MM.1S (cell line): Measurements from ENCODE around the gene SYTL2.

Experiments used
- DNase-seq: peaks from one replicate; pipeline ENCODE4 v3.0.0-alpha.2; 2015
- H2AFZ ChIP-seq: fragments of 300-600 bp; sonication (generic); 2 replicates; pipeline ENCODE4 v1.6.0; 2016; ENCODE audit warnings: antibody characterized with exemption, low read length
- H3F3A ChIP-seq: fragments of 300-600 bp; sonication (generic); 2 replicates; pipeline ENCODE4 v1.6.1; 2016; ENCODE audit warnings: mild to moderate bottlenecking, antibody characterized with exemption, low read length, moderate library complexity, mixed read lengths; ENCODE audit not compliant: insufficient read depth
- H3K27ac ChIP-seq: fragments of 300-600 bp; sonication (generic); 2 replicates; pipeline ENCODE4 v1.5.1; 2016; ENCODE audit warnings: mild to moderate bottlenecking, low read length
- H3K27me3 ChIP-seq: fragments of 300-600 bp; sonication (generic); replicated peaks from 2 replicates; pipeline ENCODE4 v1.6.0; 2016; ENCODE audit warnings: low read length; ENCODE audit not compliant: insufficient read depth
- H3K36me3 ChIP-seq: fragments of 300-600 bp; sonication (generic); replicated peaks from 2 replicates; pipeline ENCODE4 v1.6.1; 2016; ENCODE audit warnings: mild to moderate bottlenecking, low read length, mixed read lengths; ENCODE audit not compliant: insufficient read depth
- H3K4me1 ChIP-seq: fragments of 300-600 bp; sonication (generic); 2 replicates; pipeline ENCODE4 v1.6.1; 2016; ENCODE audit warnings: low read length, mixed read lengths
- H3K4me2 ChIP-seq: fragments of 300-600 bp; sonication (generic); 2 replicates; pipeline ENCODE4 v1.6.0; 2016; ENCODE audit warnings: low read depth, low read length
- H3K4me3 ChIP-seq: fragments of 300-600 bp; sonication (generic); 2 replicates; pipeline ENCODE4 v1.5.1; 2016; ENCODE audit warnings: low read length, mixed read lengths
- H3K79me2 ChIP-seq: fragments of 300-600 bp; sonication (generic); 2 replicates; pipeline ENCODE4 v1.6.1; 2016; ENCODE audit warnings: mixed run types, low read length, mixed read lengths
- H3K9ac ChIP-seq: fragments of 300-600 bp; sonication (generic); 2 replicates; pipeline ENCODE4 v1.6.1; 2016; ENCODE audit warnings: low read length, mixed read lengths
- H3K9me2 ChIP-seq: fragments of 300-600 bp; sonication (generic); replicated peaks from 2 replicates; pipeline ENCODE4 v1.6.1; 2016; ENCODE audit warnings: mild to moderate bottlenecking, low read length, mixed read lengths; ENCODE audit not compliant: insufficient read depth
- H3K9me3 ChIP-seq: fragments of 300-600 bp; sonication (generic); replicated peaks from 2 replicates; pipeline ENCODE4 v1.6.1; 2016; ENCODE audit warnings: mild to moderate bottlenecking, low read length, mixed read lengths; ENCODE audit not compliant: insufficient read depth
- H4K20me1 ChIP-seq: fragments of 300-600 bp; sonication (generic); 2 replicates; pipeline ENCODE4 v1.6.1; 2016; ENCODE audit warnings: mild to moderate bottlenecking, low read length, moderate library complexity, mixed read lengths; ENCODE audit not compliant: insufficient read depth
- EZH2 ChIP-seq: fragments of 300-600 bp; sonication (generic); optimal IDR thresholded peaks from 2 replicates; pipeline ENCODE3; 2017; ENCODE audit warnings: low read depth, mild to moderate bottlenecking, antibody characterized with exemption, low read length, mixed read lengths
- EZH2phosphoT487 ChIP-seq: fragments of 300-600 bp; sonication (generic); IDR thresholded peaks from 2 replicates; pipeline ENCODE4 v1.6.1; 2018; ENCODE audit warnings: antibody characterized with exemption, low read length
- TF ChIP-seq, protein P1 (sequence below): fragments of 300-600 bp; sonication (generic); IDR thresholded peaks from 2 replicates; pipeline ENCODE4 v1.5.1; 2016; ENCODE audit warnings: antibody characterized with exemption, low read length, mixed read lengths

SYTL2 gene

GRCh38 chr11:85709941-85710702 is 100.8 kb downstream of the SYTL2 start:
- H3K4me1 ChIP-seq, result no peaks in the 10 kb centered on the region
- no peak overlapping the region for H2AFZ ChIP-seq
- H3K9ac ChIP-seq, result no peak overlapping the region
- H3K79me2 ChIP-seq, result no peaks in the 10 kb centered on the region
- TF ChIP-seq EZH2, result no peak
- TF ChIP-seq, protein P1, sequence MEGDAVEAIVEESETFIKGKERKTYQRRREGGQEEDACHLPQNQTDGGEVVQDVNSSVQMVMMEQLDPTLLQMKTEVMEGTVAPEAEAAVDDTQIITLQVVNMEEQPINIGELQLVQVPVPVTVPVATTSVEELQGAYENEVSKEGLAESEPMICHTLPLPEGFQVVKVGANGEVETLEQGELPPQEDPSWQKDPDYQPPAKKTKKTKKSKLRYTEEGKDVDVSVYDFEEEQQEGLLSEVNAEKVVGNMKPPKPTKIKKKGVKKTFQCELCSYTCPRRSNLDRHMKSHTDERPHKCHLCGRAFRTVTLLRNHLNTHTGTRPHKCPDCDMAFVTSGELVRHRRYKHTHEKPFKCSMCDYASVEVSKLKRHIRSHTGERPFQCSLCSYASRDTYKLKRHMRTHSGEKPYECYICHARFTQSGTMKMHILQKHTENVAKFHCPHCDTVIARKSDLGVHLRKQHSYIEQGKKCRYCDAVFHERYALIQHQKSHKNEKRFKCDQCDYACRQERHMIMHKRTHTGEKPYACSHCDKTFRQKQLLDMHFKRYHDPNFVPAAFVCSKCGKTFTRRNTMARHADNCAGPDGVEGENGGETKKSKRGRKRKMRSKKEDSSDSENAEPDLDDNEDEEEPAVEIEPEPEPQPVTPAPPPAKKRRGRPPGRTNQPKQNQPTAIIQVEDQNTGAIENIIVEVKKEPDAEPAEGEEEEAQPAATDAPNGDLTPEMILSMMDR, result no peak
- TF ChIP-seq EZH2phosphoT487, result no peak
- H3K27ac ChIP-seq, result no peak overlapping the region
- H4K20me1 ChIP-seq, result no peaks in the 10 kb centered on the region
- no peak overlapping the region for H3K4me2 ChIP-seq
- no peak for DNase-seq
- H3K36me3 ChIP-seq, result no peaks in the 10 kb centered on the region
- no peaks in the 10 kb centered on the region for H3F3A ChIP-seq
- H3K9me3 ChIP-seq, result no peaks in the 10 kb centered on the region
- no peak overlapping the region for H3K4me3 ChIP-seq
- no peaks in the 10 kb centered on the region for H3K27me3 ChIP-seq
- no peaks in the 10 kb centered on the region for H3K9me2 ChIP-seq

DNA sequence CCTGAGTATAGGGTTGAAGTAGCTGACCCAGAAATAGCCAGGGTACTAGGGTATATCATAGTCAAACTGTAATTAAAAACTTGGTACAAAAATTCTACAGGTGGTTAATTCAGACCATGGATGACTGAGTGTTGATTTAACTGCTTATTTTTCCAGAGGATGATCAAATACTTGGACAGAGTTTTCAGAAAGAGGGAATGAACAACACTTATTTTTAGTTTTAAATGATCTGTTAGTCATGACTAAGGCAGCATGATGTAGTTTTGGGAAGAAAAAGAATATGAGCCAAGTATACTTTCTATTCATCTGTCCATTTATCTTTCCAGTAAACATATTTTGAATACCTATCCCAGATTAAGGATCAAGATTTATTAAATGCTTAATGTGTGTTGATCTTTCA is 105.1 kb downstream of the SYTL2 start:
- Histone ChIP-seq H3K27ac (no peak overlapping the region), H3K4me2 (no peak overlapping the region), H4K20me1 (no peaks in the 10 kb centered on the region), H3K9ac (no peak overlapping the region), H3K4me3 (no peak overlapping the region), H3K9me3 (no peaks in the 10 kb centered on the region), H3K79me2 (no peaks in the 10 kb centered on the region), H3F3A (no peaks in the 10 kb centered on the region), H3K9me2 (no peaks in the 10 kb centered on the region), H3K36me3 (no peaks in the 10 kb centered on the region), H3K4me1 (peaks cover 2% of the 10 kb centered on the region), H3K27me3 (no peaks in the 10 kb centered on the region), H2AFZ (no peak overlapping the region)
- DNase-seq, result no peak
- no peak for TF ChIP-seq EZH2
- TF ChIP-seq EZH2phosphoT487, result no peak
- TF ChIP-seq, protein P1, result no peak

- DNase-seq, result no peak
- H3K27me3 ChIP-seq, result no peaks in the 10 kb centered on the region
- no peaks in the 10 kb centered on the region for H3K9me2 ChIP-seq
- no peak overlapping the region for H3K27ac ChIP-seq
- TF ChIP-seq EZH2 (no peak), EZH2phosphoT487 (no peak)
- TF ChIP-seq, protein P1, result no peak
- peaks cover 4% of the 10 kb centered on the region; the same call in 1 of the 2 replicates for H3F3A ChIP-seq
- no peaks in the 10 kb centered on the region for H4K20me1 ChIP-seq
- no peak overlapping the region for H3K4me3 ChIP-seq
- H3K36me3 ChIP-seq, result no peaks in the 10 kb centered on the region
- no peak overlapping the region for H3K4me2 ChIP-seq
- H3K9ac ChIP-seq, result no peak overlapping the region
- no peaks in the 10 kb centered on the region for H3K9me3 ChIP-seq
- H3K79me2 ChIP-seq, result no peaks in the 10 kb centered on the region
- H3K4me1 ChIP-seq, result peaks cover 8% of the 10 kb centered on the region
- no peak overlapping the region for H2AFZ ChIP-seq
Observed at GRCh38 chr11:85704967-85705366, 106.0 kb downstream of the SYTL2 start.
